HFF-Myc (cell line): ENCODE data around the gene IPO11.

ENCODE experiments used
- DNase-seq: peaks from one replicate; pipeline ENCODE4 v3.0.0-alpha.2; 2011; ENCODE audit warnings: low read depth; ENCODE audit errors: extremely low read depth
- H3K4me3 ChIP-seq: replicated peaks from 2 replicates; pipeline ENCODE4 v1.5.1; 2011; ENCODE audit warnings: low read depth, mild to moderate bottlenecking, control low read depth, low read length
- TF ChIP-seq, protein P1 (sequence below): IDR thresholded peaks from 2 replicates; pipeline ENCODE4 v1.5.1; 2012; ENCODE audit warnings: mild to moderate bottlenecking, low read depth, low read length, control low read depth; ENCODE audit errors: missing control alignments

Gene IPO11

DNA sequence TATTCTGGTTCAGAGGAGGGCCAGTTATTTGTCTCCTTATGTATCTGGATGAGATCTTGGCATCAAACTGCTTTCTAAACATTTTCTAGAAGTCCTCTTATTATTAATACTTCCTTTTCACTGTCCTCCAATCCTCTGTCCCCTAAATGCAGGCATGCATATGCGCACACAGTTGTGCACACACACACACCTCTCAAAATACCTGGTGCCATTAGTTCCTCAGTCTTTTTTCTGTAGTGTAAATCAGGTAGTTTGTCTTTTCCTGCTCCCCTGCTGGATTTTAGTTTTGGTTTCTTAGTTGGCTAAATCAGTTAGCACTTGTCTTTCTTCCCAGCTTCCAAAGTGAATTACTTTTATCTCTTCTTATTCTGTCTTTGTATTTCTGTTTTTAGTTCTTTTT is 110.2 kb downstream of the IPO11 start:
- H3K4me3 ChIP-seq: no peak overlapping the region
- TF ChIP-seq, protein P1, sequence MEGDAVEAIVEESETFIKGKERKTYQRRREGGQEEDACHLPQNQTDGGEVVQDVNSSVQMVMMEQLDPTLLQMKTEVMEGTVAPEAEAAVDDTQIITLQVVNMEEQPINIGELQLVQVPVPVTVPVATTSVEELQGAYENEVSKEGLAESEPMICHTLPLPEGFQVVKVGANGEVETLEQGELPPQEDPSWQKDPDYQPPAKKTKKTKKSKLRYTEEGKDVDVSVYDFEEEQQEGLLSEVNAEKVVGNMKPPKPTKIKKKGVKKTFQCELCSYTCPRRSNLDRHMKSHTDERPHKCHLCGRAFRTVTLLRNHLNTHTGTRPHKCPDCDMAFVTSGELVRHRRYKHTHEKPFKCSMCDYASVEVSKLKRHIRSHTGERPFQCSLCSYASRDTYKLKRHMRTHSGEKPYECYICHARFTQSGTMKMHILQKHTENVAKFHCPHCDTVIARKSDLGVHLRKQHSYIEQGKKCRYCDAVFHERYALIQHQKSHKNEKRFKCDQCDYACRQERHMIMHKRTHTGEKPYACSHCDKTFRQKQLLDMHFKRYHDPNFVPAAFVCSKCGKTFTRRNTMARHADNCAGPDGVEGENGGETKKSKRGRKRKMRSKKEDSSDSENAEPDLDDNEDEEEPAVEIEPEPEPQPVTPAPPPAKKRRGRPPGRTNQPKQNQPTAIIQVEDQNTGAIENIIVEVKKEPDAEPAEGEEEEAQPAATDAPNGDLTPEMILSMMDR: no peak
- no peak for DNase-seq

DNA sequence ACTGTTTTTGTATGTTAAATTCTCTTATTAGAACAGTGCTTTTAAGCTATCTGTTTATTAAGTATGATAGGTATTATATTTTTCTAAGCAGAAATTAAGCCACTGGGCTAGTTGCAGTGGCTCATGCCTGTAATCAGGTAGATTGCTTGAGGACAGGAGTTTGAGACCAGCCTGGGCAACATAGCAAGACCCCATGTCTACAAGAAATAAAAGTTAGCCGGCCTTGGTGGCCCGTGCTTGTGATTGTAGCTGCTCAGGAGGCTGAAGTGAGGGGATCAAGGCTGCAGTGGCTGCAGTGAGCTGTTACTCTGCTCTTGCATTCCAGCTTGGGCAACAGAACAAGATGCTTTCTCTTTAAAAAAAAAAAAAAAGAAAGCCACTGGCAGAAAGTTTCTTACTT is 121.0 kb downstream of the IPO11 start:
- H3K4me3 ChIP-seq: no peak overlapping the region
- DNase-seq: no peak
- TF ChIP-seq, protein P1: no peak

DNA sequence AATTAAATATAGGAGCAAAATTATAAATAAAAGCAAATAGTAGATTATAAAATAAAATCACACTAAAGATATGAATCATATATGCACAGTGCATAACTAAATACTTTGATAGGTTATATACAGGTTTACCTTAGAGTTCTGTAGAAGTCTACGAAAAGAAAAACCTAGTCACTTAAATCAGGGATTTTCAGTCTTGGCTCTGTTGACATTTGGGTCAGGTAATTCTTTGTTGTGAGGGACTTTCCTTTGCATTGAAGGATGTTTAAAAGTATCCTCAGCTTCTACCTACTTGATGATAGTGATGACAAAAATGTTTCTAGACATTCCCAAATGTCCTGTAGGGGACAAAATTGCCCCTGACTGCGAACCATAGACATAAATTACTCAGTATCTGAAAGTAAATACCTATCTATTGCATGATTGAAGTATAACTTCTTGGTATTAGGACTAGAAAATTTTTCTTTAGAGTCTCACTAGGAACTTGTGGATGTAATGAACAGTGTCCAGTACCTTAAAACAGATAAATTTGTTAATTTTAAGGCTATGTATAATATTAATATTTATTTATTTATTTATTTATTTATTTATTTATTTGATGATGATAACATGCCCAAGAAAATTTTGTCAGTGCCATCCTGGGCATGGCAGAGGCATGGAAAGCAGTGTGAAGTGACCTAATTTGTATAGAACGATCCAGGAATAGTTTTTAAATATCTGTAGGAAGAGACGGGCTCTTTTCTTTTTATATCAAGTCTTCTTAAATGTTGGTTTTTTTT is 122.1 kb downstream of the IPO11 start:
- TF ChIP-seq, protein P1: no peak
- H3K4me3 ChIP-seq: no peak overlapping the region
- no peak for DNase-seq

DNA sequence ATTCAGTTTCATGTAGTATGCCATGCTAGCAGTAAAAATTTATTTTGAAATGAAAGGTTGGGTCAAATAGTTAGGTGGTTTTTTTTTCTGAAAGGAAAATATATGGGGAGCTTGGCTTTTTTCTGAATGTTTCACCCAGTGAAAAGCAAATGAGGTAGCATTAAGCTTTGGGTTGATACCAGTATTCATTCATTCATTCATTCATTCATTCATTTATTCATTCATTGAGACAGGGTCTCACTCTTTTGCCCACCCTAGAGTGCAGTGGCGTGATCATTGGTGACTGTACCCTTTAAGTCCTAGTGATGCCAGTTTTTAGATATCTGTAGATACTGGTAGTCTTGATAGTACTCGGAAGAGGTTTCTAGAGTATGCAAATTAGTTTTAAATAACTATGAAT is 123.7 kb downstream of the IPO11 start:
- no peak for DNase-seq
- TF ChIP-seq, protein P1: no peak
- no peak overlapping the region for H3K4me3 ChIP-seq

DNA sequence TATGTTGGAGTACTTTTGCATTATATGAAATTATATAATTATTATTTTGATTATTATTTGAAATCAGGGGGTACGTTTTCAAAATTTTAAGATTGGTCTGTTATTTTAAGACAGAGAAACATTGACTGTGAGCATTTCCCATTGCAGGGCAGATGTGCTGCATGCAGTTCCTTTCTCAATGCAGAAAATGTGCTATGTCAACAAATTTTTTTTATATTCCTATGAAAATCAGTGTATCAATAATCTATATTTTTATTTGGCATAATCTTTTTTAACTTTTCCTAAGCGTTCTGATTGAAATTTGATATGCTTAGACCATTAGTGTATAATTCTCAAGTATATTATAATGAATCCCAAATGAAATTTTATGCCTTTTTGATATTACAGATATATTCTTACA is 124.2 kb downstream of the IPO11 start:
- H3K4me3 ChIP-seq: no peak overlapping the region
- no peak for DNase-seq
- TF ChIP-seq, protein P1: no peak

DNA sequence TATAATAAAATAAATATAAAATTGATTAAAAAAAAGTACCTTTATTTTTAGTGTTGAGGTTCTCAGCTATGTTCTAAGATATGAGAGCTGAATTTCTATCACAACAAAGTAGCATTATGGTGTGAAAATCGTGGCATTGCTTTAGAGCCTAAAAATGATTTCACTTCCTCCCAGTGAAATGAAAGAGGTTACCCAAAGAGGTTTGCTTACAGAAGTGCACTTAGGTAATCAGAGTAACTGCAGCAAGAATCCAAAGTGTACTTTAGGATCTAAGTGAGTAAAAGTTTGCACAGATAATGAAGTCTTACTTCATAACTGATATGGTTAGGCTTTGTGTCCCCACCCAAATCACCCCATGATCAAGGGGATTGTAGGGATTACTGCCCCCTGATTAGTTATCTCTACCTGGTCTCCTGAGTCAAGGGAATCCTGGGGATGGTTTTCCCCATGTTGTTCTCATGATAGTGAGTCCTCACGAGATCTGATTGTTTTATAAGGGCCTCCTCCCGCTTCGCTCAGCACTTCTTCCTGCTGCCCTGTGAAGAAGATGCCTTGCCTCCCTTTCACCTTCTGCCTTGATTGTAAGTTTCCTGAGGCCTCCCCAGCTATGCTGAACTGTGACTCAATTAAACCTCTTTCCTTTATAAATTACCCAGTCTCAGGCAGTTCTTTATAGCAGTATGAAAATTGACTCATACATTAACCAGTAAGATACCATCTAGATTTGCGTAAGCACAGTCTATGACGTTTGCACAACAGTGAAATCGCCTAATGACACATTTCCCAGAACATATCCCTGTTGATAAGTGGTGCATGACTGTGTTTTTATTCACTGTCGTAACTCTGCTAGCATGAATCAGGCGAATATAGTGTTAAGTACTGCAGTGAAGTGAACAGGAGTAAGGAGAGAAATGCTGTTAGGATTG is 125.7 kb downstream of the IPO11 start:
- TF ChIP-seq, protein P1: no peak
- peak; percentile 21 for DNase-seq
- no peak overlapping the region for H3K4me3 ChIP-seq
